HG03280 (cell line): ENCODE measurements around the gene PRM2.

Experiments used
- ATAC-seq: cut with Tn5 transposase; IDR thresholded peaks from one replicate; pipeline ENCODE4 v1.9.1; 2021; ENCODE audit warnings: mild to moderate bottlenecking, moderate library complexity; ENCODE audit not compliant: unreplicated experiment

The PRM2 gene

DNA sequence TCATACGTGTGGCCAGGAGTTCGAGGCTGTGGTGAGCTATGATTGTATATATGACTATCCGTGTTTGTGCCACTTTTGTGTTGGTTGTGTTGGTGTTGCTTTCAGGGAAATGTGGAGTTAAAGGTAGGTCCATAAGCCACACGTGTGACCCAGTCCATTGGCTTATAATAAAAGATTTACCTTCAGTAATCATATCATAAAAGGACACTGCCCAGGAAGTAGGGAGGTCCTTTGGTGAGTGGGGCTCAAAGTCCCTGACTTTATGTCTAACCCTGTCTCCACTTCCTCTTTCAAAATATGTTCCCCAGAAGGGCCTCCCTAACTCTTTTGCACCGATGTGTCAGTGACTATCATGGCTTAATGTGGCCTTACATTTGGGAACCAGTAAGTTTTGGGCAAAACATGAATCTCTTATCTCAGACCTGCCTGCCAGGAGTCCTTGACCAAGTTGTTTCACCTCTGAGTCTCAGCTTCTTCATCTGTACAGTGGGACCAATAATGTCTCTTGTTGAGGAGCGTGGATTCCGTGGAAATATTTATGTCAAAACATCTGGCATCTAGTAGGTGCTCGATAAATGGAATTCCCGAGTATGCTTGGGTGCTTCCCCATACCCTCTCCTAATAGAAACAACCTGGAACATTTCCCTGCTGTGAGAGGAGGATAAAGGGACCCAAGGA, 12.0 kb downstream of the PRM2 start:
- no peak for ATAC-seq

DNA sequence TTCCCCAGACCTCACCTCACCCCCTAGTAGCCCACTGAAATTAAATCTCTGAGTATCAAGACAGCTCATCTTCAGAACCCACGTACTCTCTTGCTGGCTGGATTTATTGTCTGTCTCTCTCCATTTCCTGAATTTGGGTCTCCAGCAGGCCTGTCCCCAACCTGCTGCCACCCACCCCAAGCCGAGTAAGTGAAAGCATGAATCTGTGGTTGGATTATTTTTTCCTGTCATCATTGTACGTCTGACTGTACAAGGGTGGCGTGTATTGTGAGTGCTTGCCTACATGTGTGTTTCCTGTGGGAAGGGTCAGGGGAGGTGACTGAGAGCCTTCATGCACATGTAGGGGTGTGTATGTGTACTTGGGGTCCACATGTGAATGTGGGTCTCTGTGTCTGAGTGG, 12.5 kb downstream of the PRM2 start:
- no peak for ATAC-seq

DNA sequence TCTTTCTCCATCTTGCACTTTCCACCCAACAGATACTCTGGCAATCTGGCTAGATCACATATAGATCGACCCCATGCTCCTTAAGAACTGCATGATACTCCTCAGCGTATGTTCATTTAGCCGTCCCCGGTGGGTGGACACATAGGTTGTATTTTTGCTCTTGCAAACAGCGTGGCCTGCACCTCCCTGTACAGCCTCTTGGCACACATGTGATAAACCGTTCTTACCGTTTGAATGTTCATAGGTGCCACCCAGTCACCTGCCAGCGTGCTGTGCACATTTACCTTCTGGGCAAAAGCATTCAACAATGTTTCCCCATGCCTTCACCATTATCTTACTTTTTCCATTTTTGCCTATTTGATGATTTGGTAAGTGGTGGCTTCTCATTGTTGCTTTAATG, 13.4 kb downstream of the PRM2 start:
- ATAC-seq, result no peak

DNA sequence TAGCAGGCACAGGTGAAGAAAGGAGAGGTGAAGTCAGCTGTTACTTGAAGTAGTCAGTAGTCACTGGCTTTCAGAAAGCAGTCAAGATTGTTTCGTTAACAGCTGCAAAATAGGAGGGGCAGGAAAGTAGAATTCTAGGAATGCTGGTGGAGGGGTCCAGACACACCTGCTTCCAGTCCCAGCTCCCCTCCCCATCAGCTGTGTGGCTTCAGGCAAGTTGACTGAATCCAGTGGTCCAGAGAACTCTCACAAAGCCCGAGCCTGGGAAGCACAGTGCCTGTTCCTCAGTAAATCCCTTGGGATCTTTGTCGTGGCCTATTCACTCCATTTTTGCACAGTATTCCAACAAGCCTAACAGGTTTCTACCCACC, 15.7 kb downstream of the PRM2 start:
- ATAC-seq, result no peak

DNA sequence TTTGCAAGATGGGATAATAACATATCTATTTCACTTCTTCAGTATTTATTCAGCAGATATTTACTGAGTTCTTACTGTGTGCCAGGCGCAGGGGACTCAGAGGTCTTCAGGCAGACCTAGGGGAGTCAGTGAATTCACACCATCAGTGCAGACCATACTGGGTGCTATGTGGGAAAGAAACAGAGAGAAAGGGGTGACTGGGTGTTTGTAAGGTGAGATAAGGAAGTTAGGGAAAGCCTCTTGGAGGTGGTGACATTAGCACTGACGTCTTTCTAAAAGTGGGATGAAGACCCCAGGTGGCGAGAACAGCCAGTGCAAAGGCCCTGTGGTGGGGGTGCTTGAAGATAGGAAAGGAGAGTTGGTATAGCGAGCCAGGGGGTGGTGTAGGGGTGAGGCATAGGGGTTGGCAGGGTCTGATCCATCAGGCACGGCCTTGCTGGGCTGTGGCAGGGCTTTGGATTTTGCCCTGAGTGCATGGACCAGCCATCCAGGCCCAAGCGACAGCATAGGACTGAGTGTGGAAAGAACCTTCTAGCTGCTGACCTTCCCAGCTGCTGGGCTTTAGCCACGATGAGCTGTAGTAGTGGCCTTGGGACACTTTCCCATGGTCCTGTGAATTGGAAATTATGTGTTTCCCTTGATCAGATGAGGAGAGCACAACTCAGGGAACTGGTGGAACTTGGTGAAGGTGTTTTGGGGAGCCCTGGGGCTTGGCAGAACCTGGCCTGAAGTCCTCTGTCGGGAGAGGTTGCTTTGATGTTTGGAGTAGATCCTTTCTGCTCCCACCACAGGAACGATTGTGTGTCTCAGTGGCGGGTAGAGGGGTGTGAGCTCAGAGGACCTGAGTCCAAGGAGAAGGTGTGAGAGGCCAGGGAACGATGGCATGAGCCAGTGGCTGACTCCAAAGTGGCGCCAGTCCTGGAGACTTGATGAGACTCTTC, 16.4 kb downstream of the PRM2 start:
- ATAC-seq, result no peak

DNA sequence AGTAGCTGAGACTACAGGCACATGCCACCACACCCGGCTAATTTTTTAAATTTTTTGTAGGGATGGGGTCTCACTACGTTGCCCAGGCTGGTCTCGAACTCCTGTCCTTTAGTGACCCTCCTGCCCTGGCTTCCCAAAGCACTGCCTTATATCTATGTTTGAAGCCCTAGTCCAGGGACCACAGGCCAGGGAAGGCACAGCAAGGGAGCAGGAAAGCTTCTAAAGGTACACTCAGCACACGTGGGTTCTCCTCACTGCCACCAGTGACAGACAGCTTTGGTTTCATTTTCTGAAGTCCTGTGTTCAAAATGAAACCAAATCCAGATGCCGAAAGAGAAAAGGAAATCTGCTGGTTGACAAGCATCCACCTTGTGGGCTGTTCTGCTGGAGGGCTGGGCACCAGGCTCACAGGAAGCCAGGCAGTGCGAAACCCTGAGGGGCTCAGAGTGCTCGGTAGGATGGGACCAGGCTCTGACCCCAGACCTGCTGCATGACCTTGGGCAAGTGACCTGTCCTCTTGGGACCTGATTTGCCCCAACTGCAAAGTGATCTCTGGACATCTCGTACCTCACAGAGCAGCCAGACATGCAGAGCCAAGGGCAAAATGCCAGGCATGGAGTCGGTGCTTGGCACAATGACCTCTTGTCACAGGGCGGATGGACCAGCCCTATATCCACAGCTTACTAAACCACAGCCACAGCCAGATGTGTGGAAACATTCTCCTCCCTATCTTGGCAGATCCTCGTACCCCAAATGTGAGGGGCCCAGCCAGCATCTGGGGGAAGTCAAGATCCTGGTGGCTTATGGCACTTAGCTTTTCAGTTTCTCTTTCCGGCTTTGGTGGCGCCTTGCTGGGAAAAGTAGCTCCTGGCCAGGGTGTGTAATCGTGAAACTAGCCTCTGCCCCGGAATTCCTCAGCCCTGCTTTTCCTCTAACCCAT, 17.5 kb downstream of the PRM2 start:
- ATAC-seq, result no peak

DNA sequence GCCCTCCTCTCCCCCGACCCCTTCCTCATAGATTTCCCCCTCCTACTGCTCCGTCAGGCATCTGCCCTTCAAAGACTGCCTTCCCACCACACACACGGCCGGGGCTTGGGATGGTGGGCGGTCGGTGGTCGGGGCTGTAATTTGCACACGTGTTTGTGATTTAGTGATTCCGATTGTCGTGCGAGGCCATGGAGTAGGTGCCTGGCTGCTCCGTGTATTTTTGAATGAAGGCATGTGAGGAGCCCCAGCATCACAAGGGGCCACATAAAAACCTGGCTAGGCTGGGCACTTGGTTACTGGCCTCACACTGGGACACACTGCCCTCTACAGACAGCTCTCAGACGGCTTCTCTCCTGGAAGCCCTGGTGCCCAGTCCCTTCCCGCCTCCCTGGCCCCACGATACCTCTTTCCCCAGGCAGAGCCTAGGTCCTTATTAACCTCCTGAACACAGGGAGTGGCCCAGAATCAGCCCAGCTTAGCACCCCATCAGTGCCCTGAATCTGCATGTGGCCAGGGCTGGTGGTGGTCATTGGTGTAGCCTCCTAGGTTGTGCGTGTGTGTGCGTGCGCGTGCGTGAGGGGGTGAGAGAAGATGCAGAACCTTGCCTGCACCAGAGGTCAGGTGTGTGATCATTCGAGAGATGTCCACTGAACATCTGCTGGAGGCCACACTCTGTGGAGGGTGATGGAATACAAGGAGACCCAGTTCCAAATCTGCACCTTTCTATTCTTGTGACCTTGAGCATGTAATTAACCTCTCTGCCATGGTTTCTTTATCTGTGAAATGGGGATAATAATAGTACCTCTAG, 18.9 kb downstream of the PRM2 start:
- ATAC-seq, result no peak

DNA sequence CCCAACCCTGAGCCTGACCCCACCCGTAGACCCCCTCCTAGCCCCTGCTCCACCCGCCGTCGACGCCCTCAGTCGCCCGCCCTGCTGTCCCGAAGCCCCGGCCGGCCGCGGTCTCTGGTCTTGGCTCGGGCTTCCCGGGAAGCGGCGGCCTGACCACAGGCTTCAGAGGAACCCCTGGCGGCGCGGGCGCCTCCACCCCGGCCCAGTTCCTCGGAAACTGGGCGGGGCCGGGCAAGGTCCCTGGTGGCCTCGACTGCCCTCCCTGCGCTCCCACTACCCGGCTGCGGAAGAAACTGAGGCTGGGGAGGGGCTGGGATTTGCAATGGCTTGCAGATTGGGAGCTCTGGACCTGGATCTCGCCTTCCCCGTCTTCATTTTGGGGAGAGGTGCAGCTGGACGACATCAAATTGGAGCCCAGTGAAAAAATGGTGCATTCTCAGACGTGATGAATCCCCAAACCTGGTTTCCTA, 19.6 kb downstream of the PRM2 start:
- no peak for ATAC-seq

DNA sequence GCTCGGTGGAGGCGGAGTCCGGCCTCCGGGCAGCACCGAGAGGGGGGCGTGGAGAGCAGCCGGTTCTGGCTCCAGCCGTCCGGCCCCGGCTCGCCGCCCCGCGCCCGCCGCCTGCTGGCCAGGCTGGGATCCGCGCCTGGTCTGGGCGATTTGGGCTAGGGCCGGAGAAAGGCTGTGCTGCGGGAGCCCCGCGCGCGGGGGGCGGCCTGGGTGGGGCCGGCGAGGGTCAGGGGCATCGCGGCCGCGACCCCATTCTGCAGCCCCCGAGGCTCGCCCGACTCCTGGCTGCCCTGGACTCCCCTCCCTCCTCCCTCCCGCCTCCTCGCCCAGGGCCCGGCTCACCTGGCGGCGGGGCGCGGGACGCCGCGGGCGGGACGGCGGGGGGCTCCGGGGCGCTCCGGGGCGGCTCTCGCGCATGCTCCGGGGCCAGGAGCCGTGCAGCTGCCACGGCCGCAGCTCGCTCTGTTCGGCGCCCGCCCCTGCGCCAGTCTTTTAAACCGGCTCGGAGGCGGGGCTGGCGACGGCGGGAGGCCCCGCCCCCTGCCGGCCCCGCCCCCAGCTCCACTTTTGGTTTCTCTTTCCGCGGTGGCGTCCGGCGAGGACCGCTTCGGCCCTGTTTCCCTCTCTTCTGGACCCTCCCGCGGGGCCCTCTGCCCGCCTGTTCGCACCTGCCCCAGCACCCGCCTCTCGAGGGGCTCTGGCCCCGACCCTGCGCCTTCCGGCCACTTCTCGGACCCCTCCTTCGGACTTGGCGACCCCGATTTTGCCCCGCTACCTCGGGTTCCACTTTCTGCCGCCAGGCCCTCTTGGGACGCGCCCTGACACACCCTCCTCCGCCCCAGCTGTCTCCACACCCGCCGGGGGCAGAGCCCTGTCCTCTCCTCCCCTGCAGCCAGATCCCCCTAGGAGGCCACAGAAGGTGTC, 20.3 kb downstream of the PRM2 start, which contains the start of gene SOCS1:
Gene SOCS1, minus strand, starts transcription at position 468 of the 924 bp plus-strand sequence. CDS start 726 bp downstream, outside the sequence.
- ATAC-seq, result peak; percentile 64

DNA sequence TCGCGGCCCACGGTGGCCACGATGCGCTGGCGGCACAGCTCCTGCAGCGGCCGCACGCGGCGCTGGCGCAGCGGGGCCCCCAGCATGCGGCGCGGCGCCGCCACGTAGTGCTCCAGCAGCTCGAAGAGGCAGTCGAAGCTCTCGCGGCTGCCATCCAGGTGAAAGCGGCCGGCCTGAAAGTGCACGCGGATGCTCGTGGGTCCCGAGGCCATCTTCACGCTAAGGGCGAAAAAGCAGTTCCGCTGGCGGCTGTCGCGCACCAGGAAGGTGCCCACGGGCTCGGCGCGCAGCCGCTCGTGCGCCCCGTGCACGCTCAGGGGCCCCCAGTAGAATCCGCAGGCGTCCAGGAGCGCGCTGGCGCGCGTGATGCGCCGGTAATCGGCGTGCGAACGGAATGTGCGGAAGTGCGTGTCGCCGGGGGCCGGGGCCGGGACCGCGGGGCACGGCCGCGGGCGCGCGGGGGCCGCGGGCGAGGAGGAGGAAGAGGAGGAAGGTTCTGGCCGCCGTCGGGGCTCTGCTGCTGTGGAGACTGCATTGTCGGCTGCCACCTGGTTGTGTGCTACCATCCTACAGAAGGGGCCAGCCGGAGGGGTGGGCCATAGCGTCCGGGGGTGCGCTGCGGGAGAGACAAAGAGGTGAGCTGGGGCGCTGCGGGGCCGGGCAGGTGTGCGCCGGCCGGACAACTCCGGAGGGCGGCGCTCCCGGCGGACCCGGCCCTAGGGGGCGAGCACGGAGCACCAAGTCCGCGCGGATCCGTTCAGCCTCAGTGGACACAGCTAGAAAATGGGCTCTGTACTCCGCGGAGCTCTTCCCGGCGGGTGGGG, 21.2 kb downstream of the PRM2 start:
- peak; percentile 6 for ATAC-seq

DNA sequence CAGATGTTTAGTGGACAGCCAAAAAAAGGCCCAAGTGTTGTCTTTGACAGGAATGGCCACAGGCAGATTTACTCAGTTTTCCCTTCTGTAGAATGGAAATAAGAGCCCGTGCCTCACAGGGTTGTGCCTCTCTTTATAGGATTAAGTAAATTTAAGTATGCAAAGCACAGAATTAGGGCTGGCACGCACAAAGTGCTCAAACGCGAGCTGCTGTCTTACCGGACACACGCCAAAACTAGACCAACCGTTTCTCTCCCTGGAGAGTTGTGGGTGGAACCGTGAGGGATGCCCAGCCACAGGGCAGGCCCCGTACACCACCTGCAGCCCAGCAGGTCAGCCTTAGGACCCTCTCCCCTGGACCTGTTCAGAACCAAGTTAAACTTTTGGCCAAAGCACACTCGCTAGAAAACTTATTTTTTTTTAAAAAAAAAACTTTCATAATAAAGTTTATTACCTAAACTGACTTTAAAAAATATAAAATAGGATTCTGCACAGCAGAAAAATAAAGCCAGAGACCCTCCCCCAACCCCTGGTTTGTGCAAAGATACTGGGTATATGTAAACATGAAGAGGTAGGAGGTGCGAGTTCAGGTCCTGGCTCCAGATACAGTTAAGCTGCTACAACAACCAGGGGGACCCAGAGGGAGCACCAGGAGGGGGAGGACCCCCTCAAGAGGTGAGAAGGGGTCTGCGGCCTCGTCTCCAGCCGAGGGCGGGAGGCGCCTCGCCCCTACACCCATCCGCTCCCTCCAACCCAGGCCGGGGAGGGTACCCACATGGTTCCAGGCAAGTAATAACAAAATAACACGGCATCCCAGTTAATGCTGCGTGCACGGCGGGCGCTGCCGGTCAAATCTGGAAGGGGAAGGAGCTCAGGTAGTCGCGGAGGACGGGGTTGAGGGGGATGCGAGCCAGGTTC, 22.0 kb downstream of the PRM2 start:
- ATAC-seq, result no peak

DNA sequence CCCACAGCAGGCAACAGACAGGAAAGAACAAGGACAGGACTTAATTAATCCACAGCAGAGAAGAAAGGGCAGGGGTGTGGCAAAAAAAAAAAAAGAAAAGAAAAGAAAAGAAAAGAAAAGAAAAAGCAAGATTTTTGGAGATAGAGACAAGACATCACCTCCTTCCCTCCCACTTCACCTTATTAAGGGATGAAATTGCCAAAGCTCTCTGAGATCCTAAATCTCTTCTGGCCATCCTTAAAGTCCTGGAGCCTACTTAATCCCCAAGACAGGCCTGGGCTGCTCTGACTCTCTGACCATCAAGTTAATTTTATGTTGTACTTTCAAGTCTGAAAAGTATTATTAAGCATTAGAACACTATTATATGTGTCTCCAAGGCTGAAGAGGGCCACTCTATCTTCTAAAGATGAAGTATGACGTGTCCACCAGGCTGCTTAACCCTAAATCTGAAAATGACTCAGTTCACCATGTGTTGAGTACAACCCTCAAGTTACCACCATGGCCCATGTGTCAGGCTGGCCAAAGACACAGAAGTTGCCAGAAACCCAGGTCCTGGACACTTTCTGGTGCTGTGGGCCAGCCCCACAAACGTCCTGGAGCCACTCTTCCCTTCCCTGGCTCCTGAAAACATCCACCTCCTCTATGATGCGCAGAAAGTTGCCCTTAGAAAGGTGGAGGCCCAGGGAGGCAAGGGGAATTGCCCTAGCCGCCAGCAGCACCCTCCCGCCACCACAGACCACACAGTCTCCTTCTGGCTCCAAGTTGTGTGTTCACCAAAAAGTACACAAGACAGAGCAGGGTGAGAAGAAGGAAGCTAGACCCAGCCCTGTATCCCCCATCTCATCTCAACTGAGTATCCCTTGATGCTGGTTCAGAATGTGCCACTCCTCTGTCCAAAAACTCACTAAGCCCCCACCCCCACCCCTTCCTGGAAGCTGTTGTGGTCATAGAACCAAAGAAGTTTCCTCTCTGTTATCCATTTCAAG, 23.0 kb downstream of the PRM2 start:
- ATAC-seq, result no peak

DNA sequence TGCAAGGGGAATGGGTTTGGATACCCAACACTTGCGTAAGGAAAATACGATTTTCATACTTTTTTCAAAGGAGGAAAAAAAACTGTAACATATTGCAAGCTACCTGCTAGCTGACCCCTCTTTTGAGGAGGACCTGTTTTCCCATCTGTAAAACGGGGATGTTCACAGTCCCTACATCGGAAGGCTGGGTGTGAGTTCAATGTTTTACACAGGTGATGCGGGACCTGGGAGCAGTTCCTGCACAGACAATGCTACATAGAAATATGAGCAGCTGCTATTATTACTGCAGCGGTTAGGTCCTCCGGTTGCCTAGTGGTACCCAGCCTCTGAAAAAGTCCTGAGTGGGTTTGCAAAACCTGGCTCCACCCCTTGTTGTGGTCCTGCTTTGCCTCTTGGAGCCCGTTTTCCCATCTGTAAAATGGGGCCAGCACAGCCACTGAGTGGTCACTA, 23.8 kb downstream of the PRM2 start:
- no peak for ATAC-seq

DNA sequence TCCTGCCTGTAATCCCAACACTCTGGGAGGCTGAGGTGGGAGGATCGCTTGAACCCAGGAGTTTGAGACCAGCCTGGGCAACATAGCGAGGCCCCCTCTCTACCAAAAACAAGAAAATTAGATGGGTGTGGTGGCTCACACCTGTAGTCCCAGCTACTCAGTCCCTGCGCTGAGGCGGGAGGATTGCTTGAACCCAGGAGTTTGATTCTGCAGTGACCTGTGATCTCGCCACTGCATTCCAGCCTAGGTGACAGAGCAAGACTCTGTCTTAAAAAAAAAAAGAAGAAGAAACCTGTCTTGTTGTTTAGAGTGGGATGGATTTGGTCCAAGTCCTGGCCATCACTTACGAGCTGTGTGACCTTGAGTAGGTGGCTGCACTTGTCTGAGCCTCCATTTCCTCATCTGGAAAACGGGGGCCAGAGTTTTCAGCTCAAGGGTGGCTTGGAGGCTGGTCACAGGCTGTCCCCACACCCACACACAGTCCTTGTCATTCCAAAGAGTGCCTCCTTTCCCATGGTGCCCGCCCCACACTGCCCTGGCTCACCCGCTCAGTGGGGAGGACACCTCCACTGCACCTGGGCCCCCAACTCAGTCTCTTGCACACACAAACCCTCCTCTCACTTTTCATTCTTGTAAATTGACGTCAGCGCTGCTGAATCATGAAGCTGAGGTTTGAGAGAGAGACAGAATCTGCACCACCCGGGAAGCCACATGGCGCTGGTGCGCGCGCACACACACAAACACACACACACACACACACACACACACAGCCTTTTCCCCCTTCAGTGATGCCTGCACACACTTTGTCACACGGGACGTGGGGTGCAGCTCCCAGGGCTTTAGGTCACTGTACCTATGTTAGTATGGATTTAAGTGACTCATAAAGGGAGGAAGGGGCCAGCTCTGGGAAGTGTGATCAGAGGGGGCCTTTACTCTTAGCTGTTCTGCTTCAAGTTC, 24.5 kb downstream of the PRM2 start:
- no peak for ATAC-seq
